ENCODE measurements around the gene PDZRN3. TPM values are rescaled to one million over a fixed set of nuclear protein-coding genes. Genes with fewer than 3 reads are reported as not detected.

PDZRN3 gene
- total and polyA plus RNA-seq, 2 experiments from 2014 or later, result 42.9 to 60.5 TPM

GRCh38 chr3:73361591-73361990 lies 263.1 kb downstream of the PDZRN3 start:
- Histone ChIP-seq H3K4me1 (ENCODE audit: insufficient read depth) (no peaks in the 10 kb centered on the region), H4K20me1 (ENCODE audit: insufficient read depth, poor library complexity, severe bottlenecking) (no peaks in the 10 kb centered on the region), H3K27ac (no peak overlapping the region), H3K36me3 (replicated peaks; ENCODE audit: insufficient read depth, low read depth) (no peaks in the 10 kb centered on the region), H3K27me3 (no peaks in the 10 kb centered on the region), H3K4me2 (no peak overlapping the region), H3K4me3 (no peak overlapping the region), H3K9me2 (replicated peaks; ENCODE audit: insufficient read depth) (no peaks in the 10 kb centered on the region), H3K79me2 (no peaks in the 10 kb centered on the region), H2AFZ (no peak overlapping the region), H3K9me3 (ENCODE audit: low read depth) (no peaks in the 10 kb centered on the region)
- TF ChIP-seq CTCF (IDR thresholded peaks at IDR 0.05; ENCODE audit: poor library complexity) (no peak), EZH2phosphoT487 (IDR thresholded peaks at IDR 0.05; ENCODE audit: low read depth, severe bottlenecking, unreplicated experiment) (no peak), EZH2 (IDR thresholded peaks at IDR 0.05; ENCODE audit: borderline replicate concordance) (no peak)
- WGBS (ENCODE audit: low lambda C conversion rate, missing lambda C conversion rate), result 5% methylated on average over 3 of the region's 3 CpGs
- no peak for DNase-seq (ENCODE audit: low spot score)

- 70% methylated on average over 7 of the region's 7 CpGs for WGBS (ENCODE audit: low lambda C conversion rate, missing lambda C conversion rate)
- H3K36me3 ChIP-seq (replicated peaks; ENCODE audit: insufficient read depth, low read depth), result no peaks in the 10 kb centered on the region
- H4K20me1 ChIP-seq (ENCODE audit: insufficient read depth, poor library complexity, severe bottlenecking), result no peaks in the 10 kb centered on the region
- no peak for DNase-seq (ENCODE audit: low spot score)
- H3K4me3 ChIP-seq, result no peak overlapping the region
- H2AFZ ChIP-seq, result no peak overlapping the region
- H3K27ac ChIP-seq, result no peak overlapping the region
- no peaks in the 10 kb centered on the region for H3K9me3 ChIP-seq (ENCODE audit: low read depth)
- no peaks in the 10 kb centered on the region for H3K9me2 ChIP-seq (replicated peaks; ENCODE audit: insufficient read depth)
- no peak for TF ChIP-seq CTCF (IDR thresholded peaks at IDR 0.05; ENCODE audit: poor library complexity)
- no peak for TF ChIP-seq EZH2phosphoT487 (IDR thresholded peaks at IDR 0.05; ENCODE audit: low read depth, severe bottlenecking, unreplicated experiment)
- TF ChIP-seq EZH2 (IDR thresholded peaks at IDR 0.05; ENCODE audit: borderline replicate concordance), result no peak
- H3K4me1 ChIP-seq (ENCODE audit: insufficient read depth), result peaks cover 24% of the 10 kb centered on the region
- no peaks in the 10 kb centered on the region for H3K27me3 ChIP-seq
- no peaks in the 10 kb centered on the region for H3K79me2 ChIP-seq
- no peak overlapping the region for H3K4me2 ChIP-seq
These were observed 271.0 kb downstream of the PDZRN3 start for GRCh38 chr3:73353649-73354217.

GRCh38 chr3:73352841-73353645 lies 271.7 kb downstream of the PDZRN3 start:
- Histone ChIP-seq H2AFZ (no peak overlapping the region), H3K27me3 (no peaks in the 10 kb centered on the region), H3K4me2 (no peak overlapping the region), H3K4me3 (no peak overlapping the region), H3K4me1 (ENCODE audit: insufficient read depth) (peaks cover 24% of the 10 kb centered on the region), H4K20me1 (ENCODE audit: insufficient read depth, poor library complexity, severe bottlenecking) (no peaks in the 10 kb centered on the region), H3K27ac (no peak overlapping the region), H3K9me3 (ENCODE audit: low read depth) (no peaks in the 10 kb centered on the region), H3K9me2 (replicated peaks; ENCODE audit: insufficient read depth) (no peaks in the 10 kb centered on the region), H3K36me3 (replicated peaks; ENCODE audit: insufficient read depth, low read depth) (no peaks in the 10 kb centered on the region), H3K79me2 (no peaks in the 10 kb centered on the region)
- TF ChIP-seq CTCF (IDR thresholded peaks at IDR 0.05; ENCODE audit: poor library complexity) (no peak), EZH2 (IDR thresholded peaks at IDR 0.05; ENCODE audit: borderline replicate concordance) (no peak), EZH2phosphoT487 (IDR thresholded peaks at IDR 0.05; ENCODE audit: low read depth, severe bottlenecking, unreplicated experiment) (no peak)
- 50% methylated on average over 8 of the region's 8 CpGs for WGBS (ENCODE audit: low lambda C conversion rate, missing lambda C conversion rate)
- DNase-seq (ENCODE audit: low spot score), result no peak
